Natural killer cell (primary cell): ENCODE results near the gene NEDD9. TPM values are rescaled to one million over a fixed set of nuclear protein-coding genes. Genes with fewer than 3 reads are reported as not detected.
A peak's percentile ranks its signal among the peaks of the same experiment; 100 is the strongest.

Source experiments
- ATAC-seq, 3 donors: fragments of 150-1000 bp in 2 of 3; fragments of 200-7000 bp in 1 of 3; cut with Tn5 transposase; 1 replicate in 1 of 3; 2 replicates in 2 of 3; pipeline ENCODE4 v1.10.0; 2021; ENCODE audit warnings: mild to moderate bottlenecking in 2 of 3, moderate library complexity in 2 of 3
- DNase-seq, 2 donors: peaks; one replicate each; pipeline versions ENCODE4 v3.0.0 to v3.0.0-alpha.2; 2013 to 2021; ENCODE audit warnings: mixed read lengths in 1 of 2
- H3K27ac ChIP-seq: one replicate; pipeline ENCODE4 v1.5.1; 2013; ENCODE audit warnings: mild to moderate bottlenecking, low read length
- H3K27me3 ChIP-seq: one replicate; pipeline ENCODE4 v1.6.1; 2013; ENCODE audit warnings: low read length; ENCODE audit not compliant: control insufficient read depth, insufficient read depth
- H3K36me3 ChIP-seq: one replicate; pipeline ENCODE4 v1.6.1; 2013; ENCODE audit warnings: low read length; ENCODE audit not compliant: control insufficient read depth, insufficient read depth
- H3K4me1 ChIP-seq: one replicate; pipeline ENCODE4 v1.6.1; 2013; ENCODE audit warnings: low read length; ENCODE audit not compliant: control insufficient read depth, insufficient read depth
- H3K4me3 ChIP-seq: one replicate; pipeline ENCODE4 v1.5.1; 2013; ENCODE audit warnings: low read length
- H3K9me3 ChIP-seq: one replicate; pipeline ENCODE4 v1.6.1; 2013; ENCODE audit warnings: low read length; ENCODE audit not compliant: control insufficient read depth, insufficient read depth
- H3K27ac Mint-ChIP-seq, 2 donors: one replicate each; pipeline ENCODE4 v1.8.0; 2022; ENCODE audit warnings: mild to moderate bottlenecking in 2 of 2, mixed read lengths in 2 of 2, moderate library complexity in 1 of 2
- H3K27me3 Mint-ChIP-seq, 2 donors: one replicate each; pipeline ENCODE4 v1.8.0; 2022; ENCODE audit warnings: low read depth in 2 of 2, mixed read lengths in 2 of 2
- H3K36me3 Mint-ChIP-seq: one replicate; pipeline ENCODE4 v1.8.0; 2022; ENCODE audit warnings: mixed read lengths
- H3K4me1 Mint-ChIP-seq, 2 donors: one replicate each; pipeline ENCODE4 v1.8.0; 2022; ENCODE audit warnings: mixed read lengths in 2 of 2
- H3K4me3 Mint-ChIP-seq: one replicate; pipeline ENCODE4 v1.8.0; 2022; ENCODE audit warnings: mild to moderate bottlenecking, moderate library complexity, mixed read lengths
- H3K9me3 Mint-ChIP-seq, 2 donors: one replicate each; pipeline ENCODE4 v1.8.0; 2022; ENCODE audit warnings: mixed read lengths in 2 of 2
- WGBS: methylation state at CpG from one replicate; pipeline ENCODE4 v1.1.7; 2013; ENCODE audit warnings: missing lambda C conversion rate; ENCODE audit not compliant: insufficient coverage; 5-methylcytosine and 5-hydroxymethylcytosine counted together
- intact Hi-C: fragments of 100-400 bp; cut with micrococcal nuclease; formaldehyde crosslinking; loops from one replicate; pipeline ENCODE4 v1.14.2; 2022
- total RNA-seq, 4 donors: library from RNA; stranded (reverse); fragments of 120-200 nt in 1 of 4; gene quantifications; one replicate each; pipeline versions ENCODE4 v1.2.3 to v1.2.4, GENCODE V29; 2013 to 2022
- TF ChIP-seq, protein P1 (sequence below): fragments of 200-600 bp; IDR thresholded peaks from one replicate; pipeline ENCODE4 v1.8.0; 2022; ENCODE audit warnings: antibody characterized with exemption

NEDD9 gene
- total RNA-seq, 3 donors from 2014 or later (not counting 1 experiment from before 2014, with no cell fraction given) = 106 to 110 (median 107) TPM

DNA sequence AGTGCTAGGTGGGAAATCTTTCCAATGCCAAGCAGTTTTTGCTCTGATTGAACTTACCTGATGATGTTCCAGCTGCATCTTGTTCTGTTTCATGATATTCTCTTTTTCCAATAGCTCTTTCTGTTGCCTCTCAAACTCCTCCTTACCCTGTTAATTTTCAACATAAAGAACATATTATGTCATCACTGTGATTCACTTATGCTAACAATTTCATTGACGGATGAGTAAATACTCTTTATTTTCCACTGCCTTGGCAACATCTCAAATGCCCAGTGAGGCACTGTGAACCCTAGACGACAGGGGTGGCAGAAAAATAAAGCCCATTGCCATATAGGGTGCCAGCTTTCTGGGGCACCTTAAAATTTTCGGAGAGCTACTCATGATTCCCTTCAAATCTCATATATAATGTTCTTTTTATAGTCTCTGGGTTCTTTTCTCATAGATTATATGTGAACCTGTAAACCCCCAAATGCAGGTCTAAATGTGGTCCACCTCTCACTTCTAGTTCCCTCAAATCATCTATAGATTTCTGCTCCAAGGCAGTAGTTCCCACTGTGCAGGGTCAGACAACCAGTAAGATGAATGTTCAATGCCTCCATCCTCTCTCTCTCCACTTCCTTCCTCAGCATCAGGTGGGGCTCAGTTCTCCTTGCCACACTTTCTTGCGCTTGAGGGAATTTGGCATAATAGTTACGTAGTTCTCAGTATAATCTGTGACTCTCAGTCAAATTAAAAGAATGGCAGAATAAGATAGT, 44.1 kb downstream of the NEDD9 start:
- intact Hi-C loops = no loop called here
- peaks cover 91% of the 10 kb centered on the region for H3K36me3 ChIP-seq
- 96% methylated on average over 4 of the region's 5 CpGs for WGBS
- Mint-ChIP-seq H3K27me3 (no peaks in the 10 kb centered on the region), H3K9me3 (no peaks in the 10 kb centered on the region), H3K36me3 (peaks cover 16% of the 10 kb centered on the region), H3K27ac (peak overlapping the region; percentile 32 to 72), H3K4me3 (no peak overlapping the region), H3K4me1 (peaks cover 22 to 24% of the 10 kb centered on the region in 2 donors)
- ATAC-seq (no peak), DNase-seq (no peak)
- no peaks in the 10 kb centered on the region for H3K9me3 ChIP-seq
- H3K4me3 ChIP-seq = no peak overlapping the region
- no peaks in the 10 kb centered on the region for H3K4me1 ChIP-seq
- no peak overlapping the region for H3K27ac ChIP-seq
- no peaks in the 10 kb centered on the region for H3K27me3 ChIP-seq
- TF ChIP-seq, protein P1, sequence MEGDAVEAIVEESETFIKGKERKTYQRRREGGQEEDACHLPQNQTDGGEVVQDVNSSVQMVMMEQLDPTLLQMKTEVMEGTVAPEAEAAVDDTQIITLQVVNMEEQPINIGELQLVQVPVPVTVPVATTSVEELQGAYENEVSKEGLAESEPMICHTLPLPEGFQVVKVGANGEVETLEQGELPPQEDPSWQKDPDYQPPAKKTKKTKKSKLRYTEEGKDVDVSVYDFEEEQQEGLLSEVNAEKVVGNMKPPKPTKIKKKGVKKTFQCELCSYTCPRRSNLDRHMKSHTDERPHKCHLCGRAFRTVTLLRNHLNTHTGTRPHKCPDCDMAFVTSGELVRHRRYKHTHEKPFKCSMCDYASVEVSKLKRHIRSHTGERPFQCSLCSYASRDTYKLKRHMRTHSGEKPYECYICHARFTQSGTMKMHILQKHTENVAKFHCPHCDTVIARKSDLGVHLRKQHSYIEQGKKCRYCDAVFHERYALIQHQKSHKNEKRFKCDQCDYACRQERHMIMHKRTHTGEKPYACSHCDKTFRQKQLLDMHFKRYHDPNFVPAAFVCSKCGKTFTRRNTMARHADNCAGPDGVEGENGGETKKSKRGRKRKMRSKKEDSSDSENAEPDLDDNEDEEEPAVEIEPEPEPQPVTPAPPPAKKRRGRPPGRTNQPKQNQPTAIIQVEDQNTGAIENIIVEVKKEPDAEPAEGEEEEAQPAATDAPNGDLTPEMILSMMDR = no peak

DNA sequence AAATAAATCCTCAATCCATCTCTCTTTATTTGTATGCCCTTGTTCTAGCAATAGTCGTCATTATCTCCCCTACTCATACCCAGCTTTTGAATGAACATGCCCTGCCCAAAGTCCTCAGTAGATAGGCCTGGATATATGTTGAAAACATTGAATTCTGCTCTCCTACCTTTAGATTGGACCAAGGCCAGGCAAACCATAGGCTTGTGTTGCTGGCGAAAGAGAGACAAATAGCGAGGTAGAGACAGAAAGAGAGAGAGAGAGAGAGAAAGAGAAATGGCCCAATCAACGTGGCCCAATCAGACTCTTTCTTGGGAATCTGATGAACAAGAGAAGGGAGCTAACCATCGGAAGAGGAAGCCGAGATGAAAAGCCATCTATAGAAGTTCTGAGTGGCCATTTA, 45.2 kb downstream of the NEDD9 start:
- intact Hi-C loops = no loop called here
- DNase-seq = no peak
- H3K36me3 ChIP-seq = peaks cover 90% of the 10 kb centered on the region

DNA sequence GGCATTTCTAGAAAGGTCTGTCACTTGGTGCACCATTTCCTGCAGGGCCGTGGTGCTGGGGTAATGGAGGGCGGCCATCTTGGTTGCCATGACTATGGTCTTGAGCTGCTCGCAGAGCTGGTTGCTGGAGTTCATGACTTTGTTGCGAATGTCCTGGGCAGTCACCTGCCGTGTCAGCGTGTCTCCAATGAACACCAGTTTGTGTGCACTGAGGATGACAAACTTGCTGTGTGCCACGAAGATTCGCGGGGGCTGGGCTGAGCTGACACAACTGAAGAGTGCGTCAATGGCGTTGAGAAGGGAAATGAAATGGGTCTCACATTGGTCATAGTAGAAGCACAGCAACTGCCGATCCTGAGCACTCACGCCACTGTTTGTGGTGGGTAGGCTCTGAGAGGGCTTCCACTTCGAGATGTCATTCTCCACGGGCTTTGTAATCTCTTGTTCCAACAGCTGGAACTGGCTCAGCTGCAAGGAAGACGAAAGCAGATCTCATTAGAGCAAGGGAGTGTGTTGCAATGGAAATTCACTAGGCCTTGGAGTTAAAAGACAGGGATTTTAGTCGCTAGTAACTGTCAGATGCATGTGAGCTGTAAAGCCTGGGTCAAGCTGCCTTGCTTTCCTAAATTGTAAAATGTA, 47.1 kb downstream of the NEDD9 start:
- H3K4me3 Mint-ChIP-seq = no peak overlapping the region

More for the DNA sequence above, 45.2 kb downstream of the NEDD9 start:
- ATAC-seq = no peak
- 95% methylated on average over 6 of the region's 6 CpGs for whole genome bisulfite sequencing
- Histone ChIP-seq H3K4me3 (no peak overlapping the region), H3K27ac (no peak overlapping the region), H3K27me3 (no peaks in the 10 kb centered on the region), H3K9me3 (no peaks in the 10 kb centered on the region), H3K4me1 (no peaks in the 10 kb centered on the region)
- Mint-ChIP-seq H3K9me3 (no peaks in the 10 kb centered on the region), H3K4me3 (no peak overlapping the region), H3K27me3 (no peaks in the 10 kb centered on the region), H3K36me3 (peaks cover 15% of the 10 kb centered on the region), H3K4me1 (peaks cover 22 to 24% of the 10 kb centered on the region in 2 donors), H3K27ac (peak overlapping the region; percentile 2 to 32)
- TF ChIP-seq, protein P1 = no peak

More for the DNA sequence above, 47.1 kb downstream of the NEDD9 start:
- Histone ChIP-seq H3K9me3 (no peaks in the 10 kb centered on the region), H3K36me3 (peaks cover 74% of the 10 kb centered on the region), H3K27ac (no peak overlapping the region), H3K27me3 (no peaks in the 10 kb centered on the region), H3K4me3 (no peak overlapping the region), H3K4me1 (no peaks in the 10 kb centered on the region)
- 96% methylated on average over 17 of the region's 17 CpGs for WGBS
- DNase-seq (no peak), ATAC-seq (no peak)
- Mint-ChIP-seq H3K4me1 (peaks cover 22 to 24% of the 10 kb centered on the region in 2 donors), H3K9me3 (no peaks in the 10 kb centered on the region), H3K27ac (peak overlapping the region; percentile 2 to 62), H3K36me3 (peaks cover 28% of the 10 kb centered on the region), H3K27me3 (no peaks in the 10 kb centered on the region)
- TF ChIP-seq, protein P1 = no peak
- intact Hi-C loops = no loop called here
